ENCODE results near the gene SUMF1. TPM values are rescaled to one million over a fixed set of nuclear protein-coding genes. Genes with fewer than 3 reads are reported as not detected.

SUMF1 gene
- total and polyA plus RNA-seq, 5 donors from 2014 or later, result 10.5 to 28.0 (median 23.1) TPM

- Histone ChIP-seq H3K4me3 (ENCODE audit: low read depth, low read length) (no peak overlapping the region), H3K27ac (ENCODE audit: insufficient read depth, low read length, poor library complexity, severe bottlenecking) (no peak overlapping the region), H3K27me3 (ENCODE audit: control insufficient read depth, insufficient read depth, low read length) (no peaks in the 10 kb centered on the region), H3K9me3 (ENCODE audit: control insufficient read depth in 2 of 2, low read length in 2 of 2) (no peaks in the 10 kb centered on the region), H3K36me3 (ENCODE audit: control insufficient read depth, insufficient read depth, low read length) (peaks cover 12% of the 10 kb centered on the region), H3K4me1 (ENCODE audit: control insufficient read depth, insufficient read depth, low read length, poor library complexity, severe bottlenecking) (no peaks in the 10 kb centered on the region)
- no peak overlapping the region for H3K4me3 Mint-ChIP-seq
- no peaks in the 10 kb centered on the region for H3K9me3 Mint-ChIP-seq
- peak overlapping the region in 1 of 3 donors; percentile 21 for H3K27ac Mint-ChIP-seq
- no peaks in the 10 kb centered on the region for H3K4me1 Mint-ChIP-seq
- H3K36me3 Mint-ChIP-seq, result peaks cover 17% of the 10 kb centered on the region
- ATAC-seq (ENCODE audit: low read depth in 2 of 2), result no peak
- no peaks in the 10 kb centered on the region for H3K27me3 Mint-ChIP-seq
- no peak for DNase-seq
These were observed 104.5 kb downstream of the SUMF1 start for GRCh38 chr3:4362523-4362922.

- H3K4me1 Mint-ChIP-seq, result no peaks in the 10 kb centered on the region
- Histone ChIP-seq H3K36me3 (ENCODE audit: control insufficient read depth, insufficient read depth, low read length) (peaks cover 12% of the 10 kb centered on the region), H3K27me3 (ENCODE audit: control insufficient read depth, insufficient read depth, low read length) (no peaks in the 10 kb centered on the region), H3K9me3 (ENCODE audit: control insufficient read depth in 2 of 2, low read length in 2 of 2) (no peaks in the 10 kb centered on the region), H3K27ac (ENCODE audit: insufficient read depth, low read length, poor library complexity, severe bottlenecking) (no peak overlapping the region), H3K4me3 (ENCODE audit: low read depth, low read length) (no peak overlapping the region), H3K4me1 (ENCODE audit: control insufficient read depth, insufficient read depth, low read length, poor library complexity, severe bottlenecking) (no peaks in the 10 kb centered on the region)
- no peak overlapping the region for H3K4me3 Mint-ChIP-seq
- ATAC-seq (ENCODE audit: low read depth in 2 of 2) (no peak), DNase-seq (no peak)
- no peaks in the 10 kb centered on the region for H3K27me3 Mint-ChIP-seq
- no peak overlapping the region for H3K27ac Mint-ChIP-seq
- peaks cover 17% of the 10 kb centered on the region for H3K36me3 Mint-ChIP-seq
- H3K9me3 Mint-ChIP-seq, result no peaks in the 10 kb centered on the region
These were observed 106.3 kb downstream of the SUMF1 start for GRCh38 chr3:4360817-4361216.

GRCh38 chr3:4359805-4360502 is 107.1 kb downstream of the SUMF1 start:
- H3K4me3 Mint-ChIP-seq, result no peak overlapping the region
- Histone ChIP-seq H3K4me3 (ENCODE audit: low read depth, low read length) (no peak overlapping the region), H3K4me1 (ENCODE audit: control insufficient read depth, insufficient read depth, low read length, poor library complexity, severe bottlenecking) (no peaks in the 10 kb centered on the region), H3K27me3 (ENCODE audit: control insufficient read depth, insufficient read depth, low read length) (no peaks in the 10 kb centered on the region), H3K36me3 (ENCODE audit: control insufficient read depth, insufficient read depth, low read length) (peaks cover 12% of the 10 kb centered on the region), H3K9me3 (ENCODE audit: control insufficient read depth in 2 of 2, low read length in 2 of 2) (no peaks in the 10 kb centered on the region), H3K27ac (ENCODE audit: insufficient read depth, low read length, poor library complexity, severe bottlenecking) (no peak overlapping the region)
- no peaks in the 10 kb centered on the region for H3K4me1 Mint-ChIP-seq
- H3K27ac Mint-ChIP-seq, result no peak overlapping the region
- H3K9me3 Mint-ChIP-seq, result no peaks in the 10 kb centered on the region
- ATAC-seq (ENCODE audit: low read depth in 2 of 2) (no peak), DNase-seq (no peak)
- peaks cover 17% of the 10 kb centered on the region for H3K36me3 Mint-ChIP-seq
- no peaks in the 10 kb centered on the region for H3K27me3 Mint-ChIP-seq

- Mint-ChIP-seq H3K9me3 (no peaks in the 10 kb centered on the region), H3K27ac (no peak overlapping the region)
- no peak for ATAC-seq (ENCODE audit: low read depth in 2 of 2)
These were observed 108.8 kb downstream of the SUMF1 start for GRCh38 chr3:4358273-4358672.

GRCh38 chr3:4356546-4357410 is 110.3 kb downstream of the SUMF1 start:
- H3K9me3 Mint-ChIP-seq, result no peaks in the 10 kb centered on the region
- Histone ChIP-seq H3K4me1 (ENCODE audit: control insufficient read depth, insufficient read depth, low read length, poor library complexity, severe bottlenecking) (no peaks in the 10 kb centered on the region), H3K27ac (ENCODE audit: insufficient read depth, low read length, poor library complexity, severe bottlenecking) (no peak overlapping the region), H3K27me3 (ENCODE audit: control insufficient read depth, insufficient read depth, low read length) (no peaks in the 10 kb centered on the region), H3K36me3 (ENCODE audit: control insufficient read depth, insufficient read depth, low read length) (peaks cover 4% of the 10 kb centered on the region), H3K9me3 (ENCODE audit: control insufficient read depth in 2 of 2, low read length in 2 of 2) (no peaks in the 10 kb centered on the region), H3K4me3 (ENCODE audit: low read depth, low read length) (no peak overlapping the region)
- DNase-seq, result no peak
- no peak for ATAC-seq (ENCODE audit: low read depth in 2 of 2)
- H3K27ac Mint-ChIP-seq, result no peak overlapping the region
- H3K36me3 Mint-ChIP-seq, result peaks cover 10% of the 10 kb centered on the region
- no peak overlapping the region for H3K4me3 Mint-ChIP-seq
- H3K4me1 Mint-ChIP-seq, result peaks cover 0 to 7% (median 5%) of the 10 kb centered on the region in 4 donors
- no peaks in the 10 kb centered on the region for H3K27me3 Mint-ChIP-seq

More at GRCh38 chr3:4358273-4358672, 108.8 kb downstream of the SUMF1 start:
- Histone ChIP-seq H3K4me3 (ENCODE audit: low read depth, low read length) (no peak overlapping the region), H3K27ac (ENCODE audit: insufficient read depth, low read length, poor library complexity, severe bottlenecking) (no peak overlapping the region), H3K36me3 (ENCODE audit: control insufficient read depth, insufficient read depth, low read length) (peaks cover 12% of the 10 kb centered on the region), H3K27me3 (ENCODE audit: control insufficient read depth, insufficient read depth, low read length) (no peaks in the 10 kb centered on the region), H3K4me1 (ENCODE audit: control insufficient read depth, insufficient read depth, low read length, poor library complexity, severe bottlenecking) (no peaks in the 10 kb centered on the region), H3K9me3 (ENCODE audit: control insufficient read depth in 2 of 2, low read length in 2 of 2) (no peaks in the 10 kb centered on the region)
- Mint-ChIP-seq H3K4me1 (no peaks in the 10 kb centered on the region), H3K4me3 (no peak overlapping the region), H3K27me3 (no peaks in the 10 kb centered on the region), H3K36me3 (peaks cover 17% of the 10 kb centered on the region)
- DNase-seq, result no peak

- Histone ChIP-seq H3K36me3 (ENCODE audit: control insufficient read depth, insufficient read depth, low read length) (peaks cover under 1% of the 10 kb centered on the region), H3K4me3 (ENCODE audit: low read depth, low read length) (no peak overlapping the region), H3K9me3 (ENCODE audit: control insufficient read depth in 2 of 2, low read length in 2 of 2) (no peaks in the 10 kb centered on the region), H3K4me1 (ENCODE audit: control insufficient read depth, insufficient read depth, low read length, poor library complexity, severe bottlenecking) (no peaks in the 10 kb centered on the region), H3K27ac (ENCODE audit: insufficient read depth, low read length, poor library complexity, severe bottlenecking) (no peak overlapping the region), H3K27me3 (ENCODE audit: control insufficient read depth, insufficient read depth, low read length) (no peaks in the 10 kb centered on the region)
- DNase-seq (no peak), ATAC-seq (ENCODE audit: low read depth in 2 of 2) (no peak)
- H3K9me3 Mint-ChIP-seq, result no peaks in the 10 kb centered on the region
- H3K36me3 Mint-ChIP-seq, result peaks cover 7% of the 10 kb centered on the region
- H3K4me3 Mint-ChIP-seq, result no peak overlapping the region
- no peak overlapping the region for H3K27ac Mint-ChIP-seq
- H3K4me1 Mint-ChIP-seq, result peaks cover 0 to 11% (median 7%) of the 10 kb centered on the region in 4 donors
- H3K27me3 Mint-ChIP-seq, result no peaks in the 10 kb centered on the region
These were observed 110.9 kb downstream of the SUMF1 start for GRCh38 chr3:4356220-4356540.

- peaks cover 6% of the 10 kb centered on the region for H3K36me3 Mint-ChIP-seq
- ATAC-seq (ENCODE audit: low read depth in 2 of 2) (no peak), DNase-seq (no peak)
- peaks cover 0 to 14% (median 10%) of the 10 kb centered on the region in 4 donors for H3K4me1 Mint-ChIP-seq
- no peaks in the 10 kb centered on the region for H3K9me3 Mint-ChIP-seq
- peaks cover 2% of the 10 kb centered on the region for H3K27me3 Mint-ChIP-seq
- Histone ChIP-seq H3K9me3 (ENCODE audit: control insufficient read depth in 2 of 2, low read length in 2 of 2) (no peaks in the 10 kb centered on the region), H3K4me3 (ENCODE audit: low read depth, low read length) (no peak overlapping the region), H3K4me1 (ENCODE audit: control insufficient read depth, insufficient read depth, low read length, poor library complexity, severe bottlenecking) (no peaks in the 10 kb centered on the region), H3K27ac (ENCODE audit: insufficient read depth, low read length, poor library complexity, severe bottlenecking) (no peak overlapping the region), H3K36me3 (ENCODE audit: control insufficient read depth, insufficient read depth, low read length) (no peaks in the 10 kb centered on the region), H3K27me3 (ENCODE audit: control insufficient read depth, insufficient read depth, low read length) (no peaks in the 10 kb centered on the region)
- peak overlapping the region in 2 of 3 donors; percentile 21 to 50 for H3K27ac Mint-ChIP-seq
- no peak overlapping the region for H3K4me3 Mint-ChIP-seq
These were observed 111.5 kb downstream of the SUMF1 start for GRCh38 chr3:4355401-4356219.

Measured in CD4-positive, CD25-positive, alpha-beta regulatory T cell (primary cell).